Thyroid gland (tissue), 4 donors: Measurements from ENCODE around the gene ZFHX3. TPM values are rescaled to one million over a fixed set of nuclear protein-coding genes. Genes with fewer than 3 reads are reported as not detected.

Source experiments
- DNase-seq, 2 donors: peaks; one replicate each; pipeline ENCODE4 v3.0.0-alpha.2; 2019
- H3K27ac ChIP-seq, 3 donors: fragments of 200-600 bp; sonication (generic); 1 replicate in 2 of 3; 2 replicates in 1 of 3; pipeline ENCODE4 v1.5.1; 2016 to 2019; ENCODE audit warnings: mild to moderate bottlenecking in 1 of 3, moderate library complexity in 1 of 3
- H3K27me3 ChIP-seq: fragments of 200-600 bp; sonication (generic); one replicate; pipeline ENCODE4 v1.5.1; 2019
- H3K36me3 ChIP-seq, 2 donors: fragments of 200-600 bp; sonication (generic); one replicate each; pipeline ENCODE4 v1.5.1; 2016 to 2019
- H3K4me1 ChIP-seq, 2 donors: fragments of 200-600 bp; sonication (generic); one replicate each; pipeline ENCODE4 v1.5.1; 2017 to 2019
- H3K4me3 ChIP-seq, 3 donors: fragments of 200-600 bp; sonication (generic); replicated peaks in 1 of 3; 1 replicate in 2 of 3; 2 replicates in 1 of 3; pipeline ENCODE4 v1.5.1; 2016; ENCODE audit warnings: mild to moderate bottlenecking in 1 of 3
- H3K9me3 ChIP-seq: fragments of 200-600 bp; sonication (generic); one replicate; pipeline ENCODE4 v1.5.1; 2017
- POLR2A ChIP-seq, 2 donors: fragments of 450-650 bp; IDR thresholded peaks; one replicate each; pipeline ENCODE4 v1.6.1; 2017; ENCODE audit warnings: antibody characterized with exemption in 2 of 2, mild to moderate bottlenecking in 2 of 2, moderate library complexity in 1 of 2
- WGBS, 2 donors: methylation state at CpG; one replicate each; pipeline ENCODE4 v1.1.5; 2017; 5-methylcytosine and 5-hydroxymethylcytosine counted together
- intact Hi-C: fragments of 100-400 bp; cut with DNase I; formaldehyde crosslinking; loops from one replicate; pipeline ENCODE4 v1.15.1; 2023
- small RNA-seq: library from RNA; depleted of rRNA; stranded (forward); fragments of <200 nt; gene quantifications from one replicate; pipeline ENCODE3, GENCODE V24; 2016
- total RNA-seq, 4 donors: library from RNA; depleted of rRNA; stranded (reverse); fragments of >200 nt; gene quantifications; one replicate each; pipeline ENCODE4 v1.2.3, GENCODE V29; 2016
- TF ChIP-seq, protein P1 (sequence below), 6 experiments: fragments of 200-600 bp in 3 of 6; fragments of 450-650 bp in 3 of 6; sonication (generic) in 3 of 6; IDR thresholded peaks; one replicate each; pipeline ENCODE4 v1.5.1; 2016 to 2019; ENCODE audit warnings: antibody characterized with exemption in 6 of 6, mild to moderate bottlenecking in 2 of 6, inconsistent platforms in 1 of 6, moderate library complexity in 1 of 6

ZFHX3 gene
- total RNA-seq, 4 donors from 2014 or later, result 27.4 to 92.9 (median 45.5) TPM

DNA sequence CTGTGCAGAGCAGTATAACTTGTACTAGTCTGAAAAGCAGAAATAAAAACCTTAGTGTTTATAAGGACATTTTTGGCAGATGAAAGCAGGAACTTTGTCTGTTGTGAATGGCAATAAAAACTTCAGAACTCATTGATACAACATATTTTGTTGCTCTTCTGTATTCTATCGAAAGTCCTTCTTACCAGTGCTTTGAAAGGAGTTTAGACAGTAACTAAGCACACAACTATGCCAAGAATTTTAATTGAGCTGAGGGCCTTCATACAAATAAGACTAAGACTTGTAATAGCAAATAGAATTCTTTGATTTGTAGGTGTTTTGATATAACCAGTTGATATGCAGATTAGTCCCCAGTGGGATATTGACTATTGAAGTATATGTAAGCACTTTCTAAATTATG lies 308.4 kb downstream of the ZFHX3 start:
- intact Hi-C loops, result no loop called here
- H3K36me3 ChIP-seq, result no peaks in the 10 kb centered on the region
- no peaks in the 10 kb centered on the region for H3K27me3 ChIP-seq
- DNase-seq, result no peak
- peak overlapping the region; percentile 61 to 80 (median 66) for H3K27ac ChIP-seq
- H3K4me1 ChIP-seq, result peaks cover 14 to 21% of the 10 kb centered on the region in 2 donors
- TF ChIP-seq, protein P1, sequence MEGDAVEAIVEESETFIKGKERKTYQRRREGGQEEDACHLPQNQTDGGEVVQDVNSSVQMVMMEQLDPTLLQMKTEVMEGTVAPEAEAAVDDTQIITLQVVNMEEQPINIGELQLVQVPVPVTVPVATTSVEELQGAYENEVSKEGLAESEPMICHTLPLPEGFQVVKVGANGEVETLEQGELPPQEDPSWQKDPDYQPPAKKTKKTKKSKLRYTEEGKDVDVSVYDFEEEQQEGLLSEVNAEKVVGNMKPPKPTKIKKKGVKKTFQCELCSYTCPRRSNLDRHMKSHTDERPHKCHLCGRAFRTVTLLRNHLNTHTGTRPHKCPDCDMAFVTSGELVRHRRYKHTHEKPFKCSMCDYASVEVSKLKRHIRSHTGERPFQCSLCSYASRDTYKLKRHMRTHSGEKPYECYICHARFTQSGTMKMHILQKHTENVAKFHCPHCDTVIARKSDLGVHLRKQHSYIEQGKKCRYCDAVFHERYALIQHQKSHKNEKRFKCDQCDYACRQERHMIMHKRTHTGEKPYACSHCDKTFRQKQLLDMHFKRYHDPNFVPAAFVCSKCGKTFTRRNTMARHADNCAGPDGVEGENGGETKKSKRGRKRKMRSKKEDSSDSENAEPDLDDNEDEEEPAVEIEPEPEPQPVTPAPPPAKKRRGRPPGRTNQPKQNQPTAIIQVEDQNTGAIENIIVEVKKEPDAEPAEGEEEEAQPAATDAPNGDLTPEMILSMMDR (IDR thresholded peaks at IDR 0.05), result no peak
- no peak for TF ChIP-seq POLR2A (IDR thresholded peaks at IDR 0.05)
- WGBS, 2 donors, result 19 to 25% methylated on average over 1 of the region's 1 CpG
- H3K9me3 ChIP-seq, result no peaks in the 10 kb centered on the region
- H3K4me3 ChIP-seq, result no peak overlapping the region

DNA sequence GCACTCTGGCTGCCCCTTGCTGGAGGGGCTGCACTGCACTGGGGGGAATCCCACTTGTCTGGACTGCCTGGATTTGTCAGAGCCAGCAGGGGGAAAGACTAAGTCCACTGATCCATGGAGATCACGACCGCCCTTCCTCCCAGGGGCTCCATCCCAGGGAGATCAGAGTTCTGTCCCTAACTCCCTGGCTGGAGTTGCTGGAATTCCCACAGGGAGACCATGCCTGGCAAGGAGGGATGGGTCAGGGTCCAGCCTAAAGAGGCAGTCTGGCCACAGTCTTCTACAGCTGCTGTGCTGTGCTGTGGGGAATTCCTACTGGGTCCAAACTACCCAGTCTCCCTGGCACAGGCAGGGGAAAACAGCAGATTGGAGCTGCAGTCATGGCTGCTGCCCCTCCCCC lies 311.9 kb downstream of the ZFHX3 start:
- Histone ChIP-seq H3K27me3 (no peaks in the 10 kb centered on the region), H3K27ac (no peak overlapping the region), H3K4me1 (peaks cover 14 to 21% of the 10 kb centered on the region in 2 donors), H3K36me3 (no peaks in the 10 kb centered on the region), H3K4me3 (no peak overlapping the region), H3K9me3 (no peaks in the 10 kb centered on the region)
- WGBS, 2 donors, result 93 to 95% methylated on average over 2 of the region's 2 CpGs
- peak in 1 of 2 donors; percentile 28 for DNase-seq
- intact Hi-C loops, result no loop called here
- no peak for TF ChIP-seq POLR2A (IDR thresholded peaks at IDR 0.05)
- TF ChIP-seq, protein P1 (IDR thresholded peaks at IDR 0.05), result no peak

Small RNAs within 50 kb of the gene (small RNA-seq; reads per million reads assigned to genes)
- gene AC002044.1, result not detected
- gene RNU7-71P, result not detected
